ENCODE results near the gene SYN1. TPM values are rescaled to one million over a fixed set of nuclear protein-coding genes. Genes with fewer than 3 reads are reported as not detected.

The SYN1 gene
- polyA plus RNA-seq, 1 donor (not counting 4 experiments of a cell fraction or from before 2014, with no cell fraction given) = 0.07 TPM

- H3K9me1 ChIP-seq (ENCODE audit: control insufficient read depth, extremely low read depth, insufficient read depth, low read length) = no peaks in the 10 kb centered on the region
- H3K9me3 ChIP-seq (ENCODE audit: control insufficient read depth, low read depth, low read length) = no peaks in the 10 kb centered on the region
- H3K4me1 ChIP-seq (ENCODE audit: control insufficient read depth, extremely low read depth, insufficient read depth, low read length) = peaks cover 17% of the 10 kb centered on the region
- no peaks in the 10 kb centered on the region for H3K27me3 ChIP-seq (ENCODE audit: control insufficient read depth, extremely low read depth, insufficient read depth, low read length)
- H3K4me2 ChIP-seq (ENCODE audit: control insufficient read depth, extremely low read depth, insufficient read depth, low read depth, low read length) = peak within 1 kb of the TSS; percentile 60
- H2AFZ ChIP-seq (ENCODE audit: control insufficient read depth, low read length) = peak within 1 kb of the TSS; percentile 6
- no peaks in the 10 kb centered on the region for H4K20me1 ChIP-seq (ENCODE audit: control insufficient read depth, extremely low read depth, insufficient read depth, low read length)
- peak within 1 kb of the TSS; percentile 80 for H3K9ac ChIP-seq (ENCODE audit: control insufficient read depth, extremely low read depth, insufficient read depth, low read length)
- dilution Hi-C loops (cut with MboI; ENCODE audit: extremely low pct_ligation_motif_present, low sequenced_read_pairs) = no loop called here
- H3K79me2 ChIP-seq (ENCODE audit: control insufficient read depth, insufficient read depth, low read length) = no peaks in the 10 kb centered on the region
- FAIRE-seq = peak; percentile 20
- H3K36me3 ChIP-seq (ENCODE audit: control insufficient read depth in 2 of 2, extremely low read depth in 1 of 2, insufficient read depth in 2 of 2, low read length in 2 of 2) = peaks cover 0 to 10% of the 10 kb centered on the region in 2 experiments
- TF ChIP-seq EZH2 (IDR thresholded peaks at IDR 0.05; ENCODE audit: low read length) (no peak), CTCF (optimal IDR thresholded peaks at IDR 0.05 in 1 of 3, IDR thresholded peaks at IDR 0.05 in 1 of 3, conservative IDR thresholded peaks at IDR 0.05 in 1 of 3; ENCODE audit: extremely low read depth in 1 of 3, insufficient read depth in 2 of 3, low read length in 3 of 3) (no peak)
- H3K27ac ChIP-seq (ENCODE audit: control insufficient read depth, insufficient read depth, low read length) = peak within 1 kb of the TSS; percentile 58
- DNase-seq (ENCODE audit: low read depth, low spot score) = peak; percentile 21
- peak within 1 kb of the TSS; percentile 48 to 75 (median 65) for H3K4me3 ChIP-seq (ENCODE audit: control insufficient read depth in 2 of 3, extremely low read depth in 1 of 3, insufficient read depth in 2 of 3, low read depth in 1 of 3, low read length in 3 of 3)
Observed at GRCh38 chrX:47581731-47582647, 37.7 kb downstream of the SYN1 start, which contains the start of gene TIMP1. TIMP1 (plus strand) TSS chrX:47582436; CDS start chrX:47583416, 980 bp downstream.

GRCh38 chrX:47579537-47579936 lies 40.1 kb downstream of the SYN1 start:
- FAIRE-seq = no peak

More at GRCh38 chrX:47579537-47579936, 40.1 kb downstream of the SYN1 start:
- Histone ChIP-seq H3K79me2 (ENCODE audit: control insufficient read depth, insufficient read depth, low read length) (no peaks in the 10 kb centered on the region), H3K4me3 (ENCODE audit: control insufficient read depth in 2 of 3, extremely low read depth in 1 of 3, insufficient read depth in 2 of 3, low read depth in 1 of 3, low read length in 3 of 3) (no peak overlapping the region), H3K36me3 (ENCODE audit: control insufficient read depth in 2 of 2, extremely low read depth in 1 of 2, insufficient read depth in 2 of 2, low read length in 2 of 2) (peaks cover 0 to under 1% of the 10 kb centered on the region in 2 experiments), H3K9me3 (ENCODE audit: control insufficient read depth, low read depth, low read length) (no peaks in the 10 kb centered on the region), H3K4me1 (ENCODE audit: control insufficient read depth, extremely low read depth, insufficient read depth, low read length) (peaks cover 17% of the 10 kb centered on the region), H3K27ac (ENCODE audit: control insufficient read depth, insufficient read depth, low read length) (no peak overlapping the region), H3K27me3 (ENCODE audit: control insufficient read depth, extremely low read depth, insufficient read depth, low read length) (no peaks in the 10 kb centered on the region), H3K9me1 (ENCODE audit: control insufficient read depth, extremely low read depth, insufficient read depth, low read length) (no peaks in the 10 kb centered on the region), H4K20me1 (ENCODE audit: control insufficient read depth, extremely low read depth, insufficient read depth, low read length) (no peaks in the 10 kb centered on the region), H3K4me2 (ENCODE audit: control insufficient read depth, extremely low read depth, insufficient read depth, low read depth, low read length) (no peak overlapping the region), H2AFZ (ENCODE audit: control insufficient read depth, low read length) (no peak overlapping the region), H3K9ac (ENCODE audit: control insufficient read depth, extremely low read depth, insufficient read depth, low read length) (no peak overlapping the region)
- DNase-seq (ENCODE audit: low read depth, low spot score) = no peak
- dilution Hi-C loops (cut with MboI; ENCODE audit: extremely low pct_ligation_motif_present, low sequenced_read_pairs) = no loop called here
- TF ChIP-seq EZH2 (IDR thresholded peaks at IDR 0.05; ENCODE audit: low read length) (no peak), CTCF (optimal IDR thresholded peaks at IDR 0.05 in 1 of 3, IDR thresholded peaks at IDR 0.05 in 1 of 3, conservative IDR thresholded peaks at IDR 0.05 in 1 of 3; ENCODE audit: extremely low read depth in 1 of 3, insufficient read depth in 2 of 3, low read length in 3 of 3) (no peak)
